GM21447 (cell line): ENCODE measurements around the gene YJU2.
"Not testable (repeated sequence)": the region's sequence is repeated elsewhere in the genome, so short reads cannot be mapped to it uniquely, and the experiment has no call there.

Experiments used
- ATAC-seq: cut with Tn5 transposase; IDR thresholded peaks from one replicate; pipeline ENCODE4 v1.9.1; 2021; ENCODE audit not compliant: unreplicated experiment

The YJU2 gene

DNA sequence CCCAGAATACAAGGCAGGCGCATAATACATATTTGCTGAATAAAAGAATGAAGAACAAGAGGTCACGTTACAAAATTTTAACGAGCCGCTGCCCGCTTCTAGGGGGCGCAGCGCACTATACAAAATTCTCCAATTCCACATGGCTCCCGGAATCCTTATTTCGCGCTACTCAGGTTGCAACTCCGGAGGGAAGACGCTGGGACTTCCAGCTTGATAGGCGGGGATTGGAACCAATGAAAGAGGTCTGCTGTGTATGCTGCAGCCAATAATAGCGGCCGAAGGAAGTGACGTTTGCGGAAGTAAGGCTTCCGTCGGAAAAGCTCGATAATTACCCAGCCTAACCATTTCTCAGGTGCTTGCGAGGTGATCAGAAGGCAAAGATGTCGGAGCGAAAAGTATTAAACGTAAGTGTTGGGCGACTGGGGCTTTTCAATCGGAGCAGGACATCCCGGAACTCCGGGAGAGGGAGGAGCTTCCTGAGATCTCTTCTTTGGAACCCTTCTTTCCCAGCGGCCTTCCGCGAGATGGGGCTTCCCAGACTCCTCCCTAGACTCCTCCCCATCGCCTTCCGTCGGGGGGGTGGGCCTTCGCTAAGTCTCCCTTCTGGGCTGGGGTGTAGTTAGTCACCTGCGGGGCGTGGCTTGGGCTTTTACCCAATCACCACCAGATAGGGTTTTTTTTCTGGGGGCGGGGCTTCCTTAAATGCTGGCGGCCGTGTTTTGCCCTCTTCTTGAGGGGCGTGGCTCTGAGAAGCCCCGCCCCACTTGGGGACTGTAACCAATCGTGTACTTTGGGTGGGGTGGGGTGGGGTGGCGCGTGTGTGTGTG lies at the start of gene YJU2:
Gene YJU2, plus strand, starts transcription at position 314 of the 827 bp plus-strand sequence. Its CDS starts 67 bp downstream, at position 381.
- ATAC-seq = peak; percentile 86

DNA sequence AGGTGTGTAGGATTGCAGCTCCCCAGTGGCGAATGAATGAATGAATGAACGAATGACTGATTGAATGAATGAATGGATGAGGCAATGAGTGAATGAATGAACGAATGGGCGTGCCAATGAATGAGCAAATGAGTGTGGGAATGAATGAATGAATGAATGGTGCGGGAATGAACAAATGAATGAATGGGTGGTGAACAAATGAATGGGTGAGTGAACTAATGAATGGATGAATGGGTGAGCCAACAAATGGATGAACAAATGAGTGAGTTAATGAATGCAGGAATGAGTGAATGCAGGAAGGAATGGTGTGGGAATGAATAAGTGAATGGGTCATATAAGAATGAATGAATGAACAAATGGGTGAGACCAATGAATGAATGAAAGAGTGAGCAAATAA lies 49.7 kb upstream of the YJU2 start:
- no peak for ATAC-seq

DNA sequence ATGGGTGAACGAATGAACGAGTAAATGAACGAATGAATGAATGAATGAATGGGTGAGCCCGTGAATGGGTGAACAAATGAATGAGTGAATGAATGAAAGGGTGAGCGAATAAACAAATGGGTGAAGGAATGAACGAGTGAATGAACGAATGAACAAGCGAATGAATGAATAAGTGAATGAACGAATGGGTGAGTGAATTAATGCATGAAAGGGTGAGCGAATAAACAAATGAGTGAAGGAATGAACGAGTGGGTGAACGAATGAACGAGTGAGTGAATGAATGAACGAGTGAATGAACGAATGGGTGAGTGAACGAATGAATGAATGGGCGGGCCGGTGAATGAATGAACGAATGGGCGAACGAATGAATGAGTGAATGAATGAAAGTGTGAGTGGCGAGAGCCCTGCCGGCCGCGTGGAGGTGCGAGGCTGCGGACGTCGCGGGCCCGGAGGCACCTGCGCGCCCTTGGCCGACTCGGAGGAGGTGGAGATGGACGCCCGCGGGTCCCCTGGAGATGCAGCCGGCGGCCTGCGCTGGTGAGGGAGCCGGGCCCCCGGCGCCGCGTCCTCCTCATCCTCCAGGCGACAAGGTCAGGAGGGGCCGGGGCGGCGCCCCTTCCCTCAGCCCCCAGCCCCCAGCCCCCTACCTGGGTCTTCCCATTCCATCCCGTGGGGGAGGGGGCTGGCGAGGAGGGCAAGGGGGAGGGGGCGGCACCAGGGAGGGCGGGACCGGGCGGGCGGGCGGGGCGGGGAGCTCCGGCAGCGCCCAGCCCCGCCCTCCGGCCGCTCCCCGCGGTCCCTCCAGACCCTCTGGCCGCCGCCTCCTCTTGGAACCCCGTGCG lies 49.0 kb upstream of the YJU2 start:
- ATAC-seq = no peak

DNA sequence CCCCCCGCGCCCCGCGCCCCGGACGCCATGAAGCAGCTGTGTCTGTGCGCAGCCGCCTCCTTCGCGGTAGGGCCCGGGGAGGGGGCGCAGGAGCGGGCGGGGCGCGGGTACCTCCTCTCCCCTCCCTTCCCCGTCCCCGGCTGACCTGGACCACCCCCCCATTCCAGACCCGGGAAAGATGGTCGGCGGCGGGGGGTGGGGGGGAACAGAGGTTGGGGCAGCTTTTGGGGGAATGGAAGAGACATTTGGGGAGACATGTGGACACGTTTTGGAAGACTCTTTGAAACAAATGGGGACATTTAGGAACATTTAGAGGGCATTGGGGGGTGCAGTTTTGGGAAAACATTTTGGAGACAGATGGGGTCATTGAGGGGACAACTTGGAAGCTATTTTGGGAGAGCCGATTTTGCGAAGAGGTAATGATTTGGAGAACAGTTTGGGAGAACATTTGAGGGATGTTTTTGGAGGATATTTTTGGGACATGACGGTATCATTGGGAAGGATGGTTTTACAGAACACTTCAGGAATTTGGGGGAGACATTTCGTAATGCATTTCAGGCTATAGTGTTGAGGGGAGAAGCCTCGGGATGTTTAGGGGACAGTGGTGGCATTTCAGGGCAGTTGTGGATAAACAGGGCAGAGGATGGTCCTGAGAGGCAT lies 48.3 kb upstream of the YJU2 start:
- no peak for ATAC-seq

DNA sequence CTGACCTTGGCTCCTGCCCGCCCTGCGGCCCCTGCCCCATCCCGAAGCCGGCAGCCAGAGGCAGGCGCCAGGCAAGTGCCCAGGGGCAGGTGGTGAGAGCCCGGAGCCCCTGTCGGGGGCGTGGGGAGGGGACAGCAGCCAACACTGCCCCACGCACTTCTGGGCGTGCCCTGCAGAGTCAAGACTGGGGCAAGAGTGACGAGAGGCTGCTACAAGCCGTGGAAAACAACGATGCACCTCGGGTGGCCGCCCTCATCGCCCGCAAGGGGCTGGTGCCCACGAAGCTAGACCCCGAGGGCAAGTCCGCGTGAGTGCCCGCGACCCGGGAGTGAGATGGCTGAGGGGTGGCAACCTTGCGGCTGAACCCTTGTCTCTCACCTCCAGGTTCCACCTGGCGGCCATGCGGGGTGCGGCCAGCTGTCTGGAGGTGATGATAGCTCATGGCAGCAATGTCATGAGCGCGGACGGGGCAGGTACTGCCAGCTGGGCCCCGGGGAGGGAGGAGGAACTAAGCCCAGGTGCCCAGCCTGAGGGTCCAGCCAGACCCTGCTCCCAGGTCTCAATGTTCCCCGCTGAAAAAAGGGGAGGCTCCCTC lies 47.1 kb upstream of the YJU2 start:
- no peak for ATAC-seq

DNA sequence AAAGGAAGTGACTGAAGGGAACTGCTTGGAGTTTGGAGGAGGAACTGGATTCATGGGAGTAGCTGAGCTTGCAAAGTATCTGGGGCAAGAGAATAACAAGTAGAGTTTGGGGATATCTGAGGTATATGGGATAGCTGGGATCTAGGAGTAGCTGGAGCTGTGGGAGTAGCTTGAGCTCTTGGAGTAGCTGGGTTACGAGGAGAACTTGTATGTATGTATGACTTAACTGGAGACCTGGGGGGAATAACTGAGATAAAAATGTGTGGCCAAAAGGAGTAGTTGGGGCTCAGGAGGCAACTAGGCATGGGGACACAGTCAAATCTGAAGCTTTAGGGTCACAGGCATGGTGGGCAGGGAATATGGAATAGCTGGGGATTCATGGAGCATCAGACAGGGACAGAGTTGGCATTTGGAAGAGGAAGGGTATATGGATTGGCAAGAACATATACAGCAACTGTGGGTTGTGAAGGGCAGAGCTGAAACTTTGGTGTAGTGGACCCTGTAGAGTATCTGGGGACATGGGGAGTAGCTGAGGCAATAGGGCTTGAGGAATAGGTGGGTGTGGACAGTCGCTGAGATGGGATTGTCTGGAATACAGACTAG lies 45.8 kb upstream of the YJU2 start:
- ATAC-seq = no peak

DNA sequence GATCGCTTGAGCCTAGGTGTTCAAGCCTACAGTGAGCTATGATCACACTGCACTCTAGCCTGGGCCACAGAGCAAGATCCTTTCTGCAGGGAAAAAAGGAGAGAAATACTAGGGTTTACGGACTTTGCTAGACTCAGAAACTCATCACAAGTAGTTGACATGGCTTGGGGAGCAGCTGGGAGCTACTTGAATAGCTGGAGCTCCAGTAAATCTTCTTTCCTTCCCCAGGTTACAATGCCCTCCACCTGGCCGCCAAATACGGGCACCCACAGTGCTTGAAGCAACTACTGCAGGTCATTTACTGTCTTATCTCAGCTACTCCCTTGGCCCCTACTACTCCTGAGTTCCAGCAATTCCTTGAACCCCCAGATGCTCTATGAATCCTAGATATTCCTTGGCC lies 45.1 kb upstream of the YJU2 start:
- ATAC-seq = no peak

DNA sequence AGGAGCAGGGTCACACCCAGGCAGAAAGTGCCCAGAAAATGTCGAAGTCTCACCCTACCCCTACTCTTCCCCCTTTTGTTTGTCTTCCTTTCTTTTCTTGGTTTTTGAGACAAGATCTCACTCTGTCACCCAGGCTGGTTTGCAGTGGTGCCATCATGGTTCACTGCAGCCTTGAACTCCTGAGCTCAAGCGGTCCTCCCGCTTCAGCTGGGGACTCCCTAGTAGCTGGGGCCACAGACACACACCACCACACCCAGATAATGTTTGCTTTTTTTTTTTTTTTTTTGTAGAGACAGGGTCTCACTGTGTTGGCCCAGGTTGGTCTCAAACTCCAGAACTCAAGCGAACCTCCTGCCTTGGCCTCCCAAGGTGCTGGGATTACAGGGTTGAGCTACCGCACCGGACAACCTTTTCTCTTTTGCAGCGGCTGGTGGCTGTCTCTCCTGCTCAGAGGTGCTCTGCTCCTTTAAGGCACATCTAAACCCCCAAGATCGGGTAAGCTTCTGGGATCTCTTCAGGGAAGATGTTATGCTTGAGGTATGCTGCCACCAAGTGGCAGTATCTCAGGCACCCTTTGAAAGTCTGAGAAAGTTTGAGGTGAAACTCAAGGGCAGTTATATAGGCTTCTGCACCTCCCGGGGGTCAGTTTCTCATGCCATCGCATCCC lies 39.9 kb upstream of the YJU2 start:
- ATAC-seq = no peak

DNA sequence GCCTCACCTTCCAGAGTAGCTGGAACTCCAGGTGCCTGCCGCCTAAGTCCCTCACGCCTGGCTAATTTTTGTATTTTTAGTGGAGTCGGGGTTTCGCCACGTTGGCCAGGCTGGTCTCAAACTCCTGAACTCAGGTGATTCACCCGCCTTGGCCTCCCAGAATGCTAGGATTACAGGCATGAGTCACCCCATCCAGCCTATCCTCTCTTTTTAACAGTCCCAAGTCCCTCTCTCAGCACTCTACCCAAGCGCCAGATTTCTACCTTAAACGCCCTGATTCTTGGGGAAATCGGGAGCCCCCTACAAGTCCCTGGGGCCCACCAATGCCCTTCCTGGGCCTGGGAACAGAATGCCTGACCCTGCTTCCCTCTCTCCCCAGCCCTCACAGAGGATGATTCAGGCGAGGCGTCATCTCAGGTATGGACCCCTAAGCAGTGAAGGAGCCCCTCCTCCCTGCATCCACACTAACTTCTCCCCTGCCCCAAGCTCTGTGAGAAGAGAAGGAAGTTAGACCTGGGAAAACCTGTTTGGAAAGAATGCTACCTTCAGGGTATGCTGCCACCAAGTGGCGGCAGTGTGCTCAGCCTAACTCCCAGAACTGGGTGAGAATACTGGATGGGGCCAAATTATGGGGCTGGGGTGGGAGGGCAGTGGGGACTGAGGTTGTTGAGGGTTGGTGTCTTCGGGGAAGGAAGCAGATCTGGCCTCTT lies 38.3 kb upstream of the YJU2 start:
- ATAC-seq = no peak

DNA sequence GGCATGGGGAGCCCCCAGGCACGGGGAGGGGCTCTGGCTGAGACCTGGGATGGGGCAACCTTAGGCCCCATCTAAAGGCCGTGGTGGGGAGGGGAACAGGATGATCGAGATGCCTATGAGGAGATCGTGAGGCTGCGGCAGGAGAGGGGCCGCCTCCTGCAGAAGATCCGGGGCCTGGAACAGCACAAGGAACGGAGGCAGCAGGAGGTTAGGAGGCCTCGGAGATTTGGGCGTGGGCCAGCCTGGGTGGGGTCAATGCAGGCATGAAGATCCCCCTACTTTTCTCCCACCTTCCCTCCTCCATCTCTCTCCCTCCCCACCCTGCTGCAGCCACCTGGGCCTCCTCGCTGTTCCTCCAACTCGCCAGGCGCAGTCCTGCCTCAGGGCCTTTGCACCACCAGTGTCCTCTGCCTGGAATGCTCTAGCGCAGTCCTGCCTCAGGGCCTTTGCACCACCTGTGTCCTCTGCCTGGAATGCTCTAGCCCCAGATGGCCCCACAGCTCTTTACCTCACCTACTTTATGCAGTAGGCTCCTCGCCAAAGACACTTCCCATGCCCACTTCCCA lies 36.6 kb upstream of the YJU2 start:
- no peak for ATAC-seq

DNA sequence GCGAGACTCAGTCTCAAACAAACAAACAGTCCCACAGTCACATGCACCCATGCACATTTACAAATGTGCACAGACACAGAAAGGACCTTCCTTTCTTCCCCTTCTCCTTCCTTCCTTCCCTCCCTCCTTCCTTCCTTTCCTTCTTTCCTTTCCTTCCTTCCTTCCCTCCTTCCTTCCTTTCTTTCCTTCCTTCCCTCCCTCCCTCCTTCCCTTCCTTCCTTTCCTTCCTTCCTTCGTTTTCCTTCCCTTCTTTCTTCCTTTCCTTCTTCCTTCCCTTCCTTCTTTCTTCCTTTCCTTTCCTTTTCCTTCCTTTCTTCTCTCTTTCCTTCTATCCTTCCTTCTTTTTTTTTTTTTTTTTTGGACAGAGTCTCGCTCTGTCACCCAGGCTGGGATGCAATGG lies 33.8 kb upstream of the YJU2 start:
- no peak for ATAC-seq

DNA sequence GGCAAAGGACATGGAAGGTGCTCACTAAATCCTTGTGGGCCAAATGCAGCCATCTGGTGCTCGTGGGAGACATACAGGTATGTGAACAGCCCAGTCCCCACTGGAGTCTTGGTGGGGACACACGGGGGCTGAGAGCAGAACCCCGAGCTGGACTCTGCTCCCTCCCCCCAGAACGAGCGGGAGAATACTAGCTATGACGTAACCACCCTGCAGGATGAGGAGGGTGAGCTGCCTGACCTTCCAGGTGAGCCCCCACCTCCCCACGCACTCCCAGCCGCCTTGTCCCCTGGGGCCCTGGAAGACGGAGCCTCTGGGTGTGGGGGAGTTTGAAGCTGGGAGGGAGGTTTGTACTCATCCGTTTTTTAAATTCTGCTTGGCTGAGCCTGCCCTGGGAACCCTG lies 31.1 kb upstream of the YJU2 start:
- no peak for ATAC-seq

DNA sequence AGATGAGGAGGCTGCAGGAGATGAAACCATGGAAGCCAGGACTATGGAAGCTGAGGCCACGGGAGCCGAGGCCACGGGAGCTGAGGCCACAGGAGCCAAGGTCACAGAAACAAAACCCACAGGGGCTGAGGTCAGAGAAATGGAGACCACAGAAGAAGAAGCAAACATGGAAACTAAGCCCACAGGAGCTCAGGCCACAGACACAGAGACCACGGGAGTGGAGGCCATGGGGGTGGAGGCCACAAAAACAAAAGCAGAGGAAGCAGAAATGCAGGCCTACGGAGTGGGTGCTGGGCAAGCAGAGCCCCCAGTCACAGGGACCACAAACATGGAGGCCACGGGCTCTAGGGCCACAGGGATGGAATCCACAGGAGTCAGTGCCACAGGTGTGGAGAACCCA lies 30.0 kb upstream of the YJU2 start:
- no peak for ATAC-seq

DNA sequence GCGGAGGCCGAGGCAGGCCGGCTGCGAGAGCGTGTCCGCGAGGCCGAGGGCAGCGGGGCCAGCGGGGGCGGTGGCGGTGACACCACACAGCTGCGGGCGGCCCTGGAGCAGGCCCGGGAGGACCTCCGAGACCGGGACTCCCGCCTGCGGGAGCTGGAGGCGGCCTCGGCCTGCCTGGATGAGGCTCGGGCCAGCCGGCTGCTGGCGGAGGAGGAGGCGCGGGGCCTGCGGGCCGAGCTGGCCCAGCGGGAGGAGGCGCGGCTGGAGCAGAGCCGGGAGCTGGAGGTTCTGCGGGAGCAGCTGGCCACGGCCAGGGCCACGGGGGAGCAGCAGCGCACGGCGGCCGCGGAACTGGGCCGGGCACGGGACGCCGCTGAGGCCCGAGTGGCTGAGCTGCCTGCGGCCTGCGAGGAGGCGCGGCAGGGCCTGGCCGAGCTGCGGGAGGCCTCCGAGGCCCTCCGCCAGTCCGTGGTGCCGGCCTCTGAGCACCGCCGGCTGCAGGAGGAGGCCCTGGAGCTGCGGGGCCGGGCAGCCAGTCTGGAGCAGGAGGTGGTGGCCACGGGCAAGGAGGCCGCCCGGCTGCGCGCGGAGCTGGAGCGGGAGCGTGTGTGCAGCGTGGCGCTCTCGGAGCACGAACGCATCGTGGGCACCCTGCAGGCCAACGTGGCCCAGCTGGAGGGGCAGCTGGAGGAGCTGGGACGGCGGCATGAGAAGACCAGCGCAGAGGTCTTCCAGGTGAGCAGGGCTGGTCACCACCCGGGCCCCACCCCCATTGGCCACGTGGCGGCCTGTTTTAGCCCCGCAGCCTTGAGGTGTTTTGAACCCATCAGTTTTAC lies 29.2 kb upstream of the YJU2 start:
- no peak for ATAC-seq

DNA sequence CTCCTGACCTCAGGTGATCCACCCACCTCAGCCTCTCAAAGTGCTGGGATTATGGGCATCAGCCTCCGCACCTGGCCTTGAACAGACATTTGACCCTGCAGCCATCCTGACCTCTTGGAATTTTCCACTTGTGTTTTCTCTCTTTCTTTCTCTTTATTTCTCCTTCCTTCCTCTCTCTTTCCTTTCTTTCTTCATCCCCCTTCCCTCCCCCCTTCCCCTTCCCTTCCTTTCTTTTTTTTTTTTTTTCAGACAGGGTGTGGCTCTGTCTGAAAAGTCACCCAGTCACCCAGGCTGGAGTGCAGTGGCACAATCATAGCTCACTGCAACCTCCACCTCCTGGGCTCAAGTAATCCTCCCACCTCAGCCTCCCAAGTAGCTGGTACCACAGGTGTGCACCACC lies 28.4 kb upstream of the YJU2 start:
- not testable (repeated sequence) for ATAC-seq

DNA sequence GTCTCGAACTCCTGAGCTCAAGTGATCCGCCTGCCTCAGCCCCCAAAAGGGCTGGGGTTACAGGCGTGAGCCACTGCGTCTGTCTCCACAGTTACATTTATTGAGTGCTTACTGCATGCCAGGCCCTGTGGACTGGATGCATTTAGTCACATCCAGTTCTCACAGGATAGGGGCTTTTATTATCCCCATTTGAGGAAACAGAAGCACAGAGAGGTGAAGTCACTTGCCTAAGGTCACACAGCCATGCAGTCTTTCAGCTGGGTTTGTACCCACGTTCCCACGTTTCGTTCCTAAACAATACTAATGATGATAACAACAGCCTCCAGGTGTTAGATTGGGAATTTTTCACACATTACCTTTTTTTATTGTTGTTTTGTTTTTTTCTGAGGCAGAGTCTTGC lies 26.7 kb upstream of the YJU2 start:
- no peak for ATAC-seq

DNA sequence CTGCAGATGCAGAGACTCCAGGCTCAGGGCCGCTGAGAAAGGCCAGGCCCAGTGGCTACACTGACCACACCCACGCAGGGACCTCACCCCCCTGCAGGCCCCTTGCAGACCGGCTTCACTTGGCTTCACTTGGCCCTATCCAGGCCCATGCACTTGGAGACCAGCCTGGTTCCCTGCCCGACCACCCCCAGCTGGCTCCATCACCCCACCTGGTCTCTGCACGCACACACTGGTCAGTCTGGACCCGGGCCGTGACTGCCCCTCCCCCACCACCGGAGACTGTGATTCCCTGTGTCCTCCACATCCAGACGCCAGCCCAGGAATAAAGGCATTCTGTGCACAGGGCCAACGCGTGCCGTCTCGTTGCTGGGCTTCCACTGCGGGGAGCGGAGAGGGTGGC lies 22.4 kb upstream of the YJU2 start:
- no peak for ATAC-seq

DNA sequence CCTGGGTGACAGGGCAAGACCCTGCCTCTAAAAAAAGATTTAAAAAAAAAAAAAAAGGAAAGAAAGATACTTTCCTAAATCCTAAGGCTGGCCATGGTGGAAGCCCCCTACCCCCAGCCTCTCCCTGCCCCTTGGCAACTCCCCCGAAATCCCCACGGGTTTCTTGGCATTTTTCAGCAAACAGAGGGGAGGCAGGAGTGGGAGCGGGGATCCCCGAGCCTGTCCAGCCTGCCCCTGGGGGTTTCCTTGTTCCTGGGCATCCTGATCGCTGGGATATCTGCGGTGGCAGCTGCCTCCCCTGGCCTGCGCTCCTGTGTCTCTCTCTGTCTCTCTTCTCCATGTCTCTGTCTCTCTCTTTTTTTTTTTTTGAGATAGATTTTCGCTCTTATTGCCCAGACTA lies 21.0 kb upstream of the YJU2 start:
- no peak for ATAC-seq

DNA sequence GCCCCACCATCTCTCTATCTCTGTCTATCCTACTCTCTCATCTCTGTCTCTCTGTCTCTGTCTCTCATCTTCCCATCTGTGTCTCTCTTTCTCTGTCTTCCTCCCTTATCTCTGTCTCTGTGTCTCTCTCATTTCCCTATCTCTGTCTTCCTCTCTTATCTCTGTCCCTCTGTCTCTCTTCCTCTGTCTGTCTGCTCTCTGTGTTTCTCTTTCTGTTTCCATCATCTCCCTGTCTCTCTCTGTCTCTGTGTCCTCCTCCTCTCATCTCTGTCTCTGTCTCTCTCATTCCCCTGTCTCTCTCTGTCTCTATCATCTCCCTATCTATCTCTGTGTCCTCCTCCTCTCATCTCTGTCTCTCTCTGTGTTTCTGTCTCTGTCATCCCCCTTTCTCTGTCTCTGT lies 19.1 kb upstream of the YJU2 start:
- ATAC-seq = no peak
